DND-41 (cell line): Measurements from ENCODE around the gene PLEKHA6.
A peak's percentile ranks its signal among the peaks of the same experiment; 100 is the strongest.

Source experiments
- ATAC-seq: fragments of 200-7000 bp; cut with Tn5 transposase; 3 replicates; pipeline ENCODE4 v1.9.1; 2021; ENCODE audit warnings: low read depth; ENCODE audit not compliant: insufficient read depth
- DNase-seq: peaks from one replicate; pipeline ENCODE4 v3.0.0-alpha.2; 2020
- H2AFZ ChIP-seq: 2 replicates; pipeline ENCODE4 v1.6.0; 2012; ENCODE audit warnings: low read depth, low read length
- H3K27ac ChIP-seq: 2 replicates; pipeline ENCODE4 v1.5.1; 2012; ENCODE audit warnings: low read length, inconsistent platforms
- H3K27me3 ChIP-seq: fragments of 200-600 bp; sonication (generic); 2 replicates; pipeline ENCODE4 v1.6.0; 2012; ENCODE audit warnings: low read length, mild to moderate bottlenecking, inconsistent platforms; ENCODE audit not compliant: insufficient read depth, poor library complexity
- H3K36me3 ChIP-seq: 2 replicates; pipeline ENCODE4 v1.5.1; 2012; ENCODE audit warnings: low read length, inconsistent platforms; ENCODE audit not compliant: insufficient read depth
- H3K4me1 ChIP-seq: 2 replicates; pipeline ENCODE4 v1.5.1; 2012; ENCODE audit warnings: mild to moderate bottlenecking, low read length; ENCODE audit not compliant: insufficient read depth
- H3K4me2 ChIP-seq: 2 replicates; pipeline ENCODE4 v1.6.0; 2012; ENCODE audit warnings: mild to moderate bottlenecking, moderate library complexity, low read length, inconsistent platforms; ENCODE audit not compliant: insufficient read depth
- H3K4me3 ChIP-seq, 2 experiments: fragments of 200-600 bp in 1 of 2; shearing (Covaris generic) in 1 of 2; 2 replicates each; pipeline ENCODE4 v1.5.1; 2012 to 2016; ENCODE audit warnings: inconsistent platforms in 2 of 2, low read length in 2 of 2, mild to moderate bottlenecking in 2 of 2, low read depth in 1 of 2, moderate library complexity in 1 of 2
- H3K79me2 ChIP-seq: 2 replicates; pipeline ENCODE4 v1.6.0; 2012; ENCODE audit warnings: low read length, inconsistent platforms; ENCODE audit not compliant: insufficient read depth
- H3K9ac ChIP-seq: 2 replicates; pipeline ENCODE4 v1.6.0; 2012; ENCODE audit warnings: low read depth, mild to moderate bottlenecking, inconsistent platforms, low read length, moderate library complexity
- H3K9me3 ChIP-seq: 2 replicates; pipeline ENCODE4 v1.5.1; 2012; ENCODE audit warnings: low read length, moderate library complexity, mild to moderate bottlenecking, inconsistent platforms; ENCODE audit not compliant: insufficient read depth, severe bottlenecking
- H4K20me1 ChIP-seq: 2 replicates; pipeline ENCODE4 v1.6.0; 2012; ENCODE audit warnings: low read length; ENCODE audit not compliant: insufficient read depth
- EZH2 ChIP-seq: IDR thresholded peaks from 3 replicates; pipeline ENCODE4 v1.6.1; 2012; ENCODE audit warnings: borderline replicate concordance, low read depth, mild to moderate bottlenecking, moderate library complexity, low read length, inconsistent platforms; ENCODE audit not compliant: severe bottlenecking
- TF ChIP-seq, protein P1 (sequence below): IDR thresholded peaks from 2 replicates; pipeline ENCODE4 v1.5.1; 2012; ENCODE audit warnings: borderline replicate concordance, low read length, moderate library complexity, mild to moderate bottlenecking; ENCODE audit not compliant: poor library complexity, severe bottlenecking; ENCODE audit errors: extremely low read depth

The PLEKHA6 gene

DNA sequence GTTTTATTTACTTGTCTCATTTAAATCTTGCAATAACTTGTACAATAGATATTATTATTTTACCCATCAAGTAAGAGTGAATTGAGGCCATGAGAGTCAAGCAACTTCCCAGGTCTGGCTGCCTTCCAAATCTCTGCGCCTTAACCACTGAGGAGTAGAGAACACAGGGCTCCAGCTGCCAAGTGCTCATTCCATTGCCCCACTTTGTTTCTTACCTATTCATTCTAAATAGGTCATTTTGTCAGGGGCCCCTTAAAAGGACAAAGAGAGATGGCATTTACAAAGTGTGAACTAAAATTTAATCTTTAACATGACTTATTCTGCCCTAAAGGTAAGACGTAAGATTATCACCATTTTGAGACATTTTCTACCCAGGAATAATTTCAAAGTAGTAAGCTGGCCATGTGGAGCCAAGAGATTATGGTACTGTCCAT is 48.4 kb upstream of the PLEKHA6 start:
- Histone ChIP-seq H2AFZ (no peak overlapping the region), H3K9ac (peak overlapping the region; percentile 96), H3K4me3 (peak overlapping the region; percentile 79 to 90), H4K20me1 (peaks cover 75% of the 10 kb centered on the region), H3K27ac (peak overlapping the region; percentile 96), H3K27me3 (no peaks in the 10 kb centered on the region), H3K36me3 (peaks cover 79% of the 10 kb centered on the region), H3K79me2 (peaks cover 90% of the 10 kb centered on the region), H3K4me2 (peak overlapping the region; percentile 95), H3K4me1 (peaks cover 42% of the 10 kb centered on the region), H3K9me3 (no peaks in the 10 kb centered on the region)
- TF ChIP-seq, protein P1, sequence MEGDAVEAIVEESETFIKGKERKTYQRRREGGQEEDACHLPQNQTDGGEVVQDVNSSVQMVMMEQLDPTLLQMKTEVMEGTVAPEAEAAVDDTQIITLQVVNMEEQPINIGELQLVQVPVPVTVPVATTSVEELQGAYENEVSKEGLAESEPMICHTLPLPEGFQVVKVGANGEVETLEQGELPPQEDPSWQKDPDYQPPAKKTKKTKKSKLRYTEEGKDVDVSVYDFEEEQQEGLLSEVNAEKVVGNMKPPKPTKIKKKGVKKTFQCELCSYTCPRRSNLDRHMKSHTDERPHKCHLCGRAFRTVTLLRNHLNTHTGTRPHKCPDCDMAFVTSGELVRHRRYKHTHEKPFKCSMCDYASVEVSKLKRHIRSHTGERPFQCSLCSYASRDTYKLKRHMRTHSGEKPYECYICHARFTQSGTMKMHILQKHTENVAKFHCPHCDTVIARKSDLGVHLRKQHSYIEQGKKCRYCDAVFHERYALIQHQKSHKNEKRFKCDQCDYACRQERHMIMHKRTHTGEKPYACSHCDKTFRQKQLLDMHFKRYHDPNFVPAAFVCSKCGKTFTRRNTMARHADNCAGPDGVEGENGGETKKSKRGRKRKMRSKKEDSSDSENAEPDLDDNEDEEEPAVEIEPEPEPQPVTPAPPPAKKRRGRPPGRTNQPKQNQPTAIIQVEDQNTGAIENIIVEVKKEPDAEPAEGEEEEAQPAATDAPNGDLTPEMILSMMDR = no peak
- TF ChIP-seq EZH2 = no peak
- peak; percentile 62 for DNase-seq
- ATAC-seq = 0 out of 3 replicates have a peak, but pooled peaks have one; percentile 20

DNA sequence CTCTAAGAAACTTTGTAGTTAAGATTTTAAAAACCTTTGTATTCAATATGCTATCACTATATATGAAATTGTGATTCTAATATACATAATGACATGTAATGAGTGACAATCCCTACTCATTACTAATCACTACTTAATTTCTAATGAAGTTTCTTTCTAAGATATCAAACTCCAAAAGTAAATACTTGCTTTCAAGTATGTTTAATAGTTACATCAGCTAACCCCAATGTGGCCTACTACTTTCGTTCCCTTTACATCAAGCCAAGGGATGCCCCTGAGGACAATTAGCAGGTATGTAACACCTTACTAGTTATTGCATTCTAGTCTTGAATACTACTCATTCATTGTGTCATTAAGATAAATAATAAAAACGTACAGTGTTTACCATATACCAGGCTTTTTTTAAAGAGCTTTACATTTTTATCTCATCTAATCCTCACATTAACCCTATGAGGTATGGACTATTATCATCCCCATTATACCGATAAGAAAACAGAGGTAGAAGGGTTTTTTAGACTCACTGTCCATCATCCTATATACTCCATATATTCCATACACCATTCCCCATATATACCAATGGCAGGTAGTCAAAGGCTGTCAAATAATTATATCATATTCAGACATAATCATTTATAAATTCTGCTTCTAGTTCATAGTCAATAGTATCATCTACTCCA is 47.7 kb upstream of the PLEKHA6 start:
- Histone ChIP-seq H3K4me2 (peak overlapping the region; percentile 95), H3K27me3 (no peaks in the 10 kb centered on the region), H4K20me1 (peaks cover 81% of the 10 kb centered on the region), H3K4me3 (peak overlapping the region; percentile 79 to 90), H2AFZ (no peak overlapping the region), H3K4me1 (peaks cover 40% of the 10 kb centered on the region), H3K36me3 (peaks cover 86% of the 10 kb centered on the region), H3K9me3 (no peaks in the 10 kb centered on the region), H3K9ac (peak overlapping the region; percentile 96), H3K27ac (peak overlapping the region; percentile 42; the same call in 1 of the 2 replicates), H3K79me2 (peaks cover 96% of the 10 kb centered on the region)
- ATAC-seq (no peak), DNase-seq (no peak)
- no peak for TF ChIP-seq EZH2
- TF ChIP-seq, protein P1 = no peak

DNA sequence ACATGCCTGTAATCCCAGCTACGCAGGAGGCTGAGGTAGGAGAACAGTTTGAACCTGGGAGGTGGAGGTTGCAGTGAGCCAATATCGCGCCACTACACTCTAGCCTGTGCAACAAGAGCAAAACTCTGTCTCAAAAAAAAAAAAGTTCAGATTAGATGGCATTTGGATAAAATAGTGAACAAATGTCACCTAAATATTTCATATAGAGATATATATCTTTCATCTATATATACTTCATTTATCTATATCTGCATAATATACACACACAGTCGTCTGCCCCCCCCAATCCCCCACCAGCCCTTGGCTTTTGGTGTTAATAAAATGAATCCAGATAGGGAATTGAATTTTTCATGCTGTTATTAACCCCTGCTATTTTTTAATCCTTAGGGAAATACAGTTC is 46.9 kb upstream of the PLEKHA6 start:
- Histone ChIP-seq H3K4me3 (peak overlapping the region; percentile 79 to 90; a peak in 2 of 4 replicates), H3K9ac (peak overlapping the region; percentile 96)

More for the DNA sequence above, 46.9 kb upstream of the PLEKHA6 start:
- peak overlapping the region; percentile 95 for H3K4me2 ChIP-seq
- TF ChIP-seq, protein P1 = no peak
- no peak for TF ChIP-seq EZH2
- peaks cover 99% of the 10 kb centered on the region for H3K79me2 ChIP-seq
- ATAC-seq (no peak), DNase-seq (no peak)
- H3K4me1 ChIP-seq = peaks cover 36% of the 10 kb centered on the region
- H2AFZ ChIP-seq = no peak overlapping the region
- H3K27me3 ChIP-seq = no peaks in the 10 kb centered on the region
- no peak overlapping the region for H3K27ac ChIP-seq
- H4K20me1 ChIP-seq = peaks cover 85% of the 10 kb centered on the region
- H3K9me3 ChIP-seq = no peaks in the 10 kb centered on the region
- H3K36me3 ChIP-seq = peaks cover 94% of the 10 kb centered on the region
